ENCODE measurements around the gene APBB1. TPM values are rescaled to one million over a fixed set of nuclear protein-coding genes. Genes with fewer than 3 reads are reported as not detected.

Gene APBB1
- total and polyA plus RNA-seq, 9 of the 15 experiments (the other 6 are each of a cell fraction or from before 2014, with no cell fraction given) = 0.04 to 0.73 (median 0.40) TPM

GRCh38 chr11:6417907-6418556 lies 862 bp downstream of the APBB1 start:
- TF ChIP-seq KAT8 (IDR thresholded peaks at IDR 0.05; ENCODE audit: low read depth) = no peak
- TF ChIP-seq ZNF143 (CRISPR knock-in tag; IDR thresholded peaks at IDR 0.05) = no peak
- no peak for TF ChIP-seq ZKSCAN1 (IDR thresholded peaks at IDR 0.05; ENCODE audit: low read depth, low read length)
- TF ChIP-seq NCOA2 (IDR thresholded peaks at IDR 0.05; ENCODE audit: partially characterized antibody in 2 of 2) = no peak
- TF ChIP-seq IRF2 (CRISPR knock-in tag; IDR thresholded peaks at IDR 0.05) = no peak
- TF ChIP-seq SRSF9 (IDR thresholded peaks at IDR 0.05; ENCODE audit: borderline replicate concordance, low read depth, low read length) = no peak
- no peak for TF ChIP-seq TEAD4 (IDR thresholded peaks at IDR 0.05; ENCODE audit: low read length)
- no peak for TF ChIP-seq TEAD4 (CRISPR knock-in tag; IDR thresholded peaks at IDR 0.05; ENCODE audit: borderline replicate concordance)
- no peak for TF ChIP-seq RBM34 (IDR thresholded peaks at IDR 0.05; ENCODE audit: borderline replicate concordance, insufficient read depth, low read length)
- no peak for TF ChIP-seq SREBF1 (IDR thresholded peaks at IDR 0.05; ENCODE audit: borderline replicate concordance, low read depth, low read length)
- TF ChIP-seq, protein P1, sequence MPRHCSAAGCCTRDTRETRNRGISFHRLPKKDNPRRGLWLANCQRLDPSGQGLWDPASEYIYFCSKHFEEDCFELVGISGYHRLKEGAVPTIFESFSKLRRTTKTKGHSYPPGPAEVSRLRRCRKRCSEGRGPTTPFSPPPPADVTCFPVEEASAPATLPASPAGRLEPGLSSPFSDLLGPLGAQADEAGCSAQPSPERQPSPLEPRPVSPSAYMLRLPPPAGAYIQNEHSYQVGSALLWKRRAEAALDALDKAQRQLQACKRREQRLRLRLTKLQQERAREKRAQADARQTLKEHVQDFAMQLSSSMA (CRISPR knock-in tag; IDR thresholded peaks at IDR 0.05) = no peak
- no peak for TF ChIP-seq SMARCA4 (IDR thresholded peaks at IDR 0.05)
- Histone ChIP-seq H3K9me1 (ENCODE audit: control insufficient read depth, insufficient read depth, low read length) (no peaks in the 10 kb centered on the region), H3K27me3 (ENCODE audit: control insufficient read depth in 2 of 2, insufficient read depth in 2 of 2, low read length in 2 of 2) (peaks cover 47 to 54% of the 10 kb centered on the region in 2 experiments), H2AFZ (ENCODE audit: low read depth, low read length) (no peak overlapping the region), H3K9ac (ENCODE audit: insufficient read depth in 1 of 2, low read depth in 2 of 2, low read length in 2 of 2) (no peak overlapping the region; a peak in 1 of 4 replicates), H3K9me3 (replicated peaks; ENCODE audit: control insufficient read depth, insufficient read depth, low read depth, low read length) (no peaks in the 10 kb centered on the region; the same call in 1 of the 2 replicates), H3K4me1 (replicated peaks in 1 of 2; ENCODE audit: control insufficient read depth in 2 of 2, insufficient read depth in 2 of 2, low read length in 2 of 2) (peaks cover 6 to 16% of the 10 kb centered on the region in 2 experiments; a peak in 4 of 5 replicates), H3K27ac (ENCODE audit: extremely low read depth, low read depth, low read length) (no peak overlapping the region), H3K79me2 (ENCODE audit: control insufficient read depth, insufficient read depth, low read length) (no peaks in the 10 kb centered on the region), H3K4me3 (no peak overlapping the region), H3K36me3 (ENCODE audit: control insufficient read depth, insufficient read depth, low read length) (no peaks in the 10 kb centered on the region), H4K20me1 (replicated peaks; ENCODE audit: control insufficient read depth, insufficient read depth, low read length) (0 out of 2 replicates have a peak, but pooled peaks cover 3% of the 10 kb centered on the region), H3K4me2 (ENCODE audit: insufficient read depth, low read length) (no peak overlapping the region)
- ChIA-PET POLR2A (interaction anchor here (0.5 to 2.4 kb wide), 4 partner anchors 8 to 67 kb away, joined by 3 to 11 read pairs (median 4); no protein-coding TSS in a partner anchor), CTCF (ENCODE audit: low intra/inter-chr PET ratio) (no interaction called here)
- no peak for FAIRE-seq
- intact Hi-C loops (cut with micrococcal nuclease) (no loop called here), in situ Hi-C loops (cut with MboI) (no loop called here)
- WGBS (ENCODE audit: insufficient coverage, low coverage, missing lambda C conversion rate) = 43% methylated on average over 7 of the region's 7 CpGs
- no peak for ATAC-seq
- no TSS peak for BruUV-seq (replicated peaks)
- DNase-seq (ENCODE audit: extremely low read depth in 1 of 4, low spot score in 3 of 4) = no peak

Data from K562 (cell line).